Activated T-cell treated with anti-CD3 and anti-CD28 coated beads, Interleukin-2, amount 50 U/mL, for 1 hour (primary cell): Measurements from ENCODE around the gene MAP6.
"Not testable (repeated sequence)": the region's sequence is repeated elsewhere in the genome, so short reads cannot be mapped to it uniquely, and the experiment has no call there.

Source experiments
- DNase-seq: peaks from one replicate; pipeline ENCODE4 v3.0.0-alpha.2; 2020

MAP6 gene

GRCh38 chr11:75589933-75590332, 78.9 kb downstream of the MAP6 start:
- DNase-seq: no peak

- DNase-seq: no peak
These were observed 79.8 kb downstream of the MAP6 start for GRCh38 chr11:75589051-75589450.

GRCh38 chr11:75588051-75588481, 80.8 kb downstream of the MAP6 start:
- DNase-seq: no peak

GRCh38 chr11:75586395-75586794, 82.4 kb downstream of the MAP6 start:
- no peak for DNase-seq

DNA sequence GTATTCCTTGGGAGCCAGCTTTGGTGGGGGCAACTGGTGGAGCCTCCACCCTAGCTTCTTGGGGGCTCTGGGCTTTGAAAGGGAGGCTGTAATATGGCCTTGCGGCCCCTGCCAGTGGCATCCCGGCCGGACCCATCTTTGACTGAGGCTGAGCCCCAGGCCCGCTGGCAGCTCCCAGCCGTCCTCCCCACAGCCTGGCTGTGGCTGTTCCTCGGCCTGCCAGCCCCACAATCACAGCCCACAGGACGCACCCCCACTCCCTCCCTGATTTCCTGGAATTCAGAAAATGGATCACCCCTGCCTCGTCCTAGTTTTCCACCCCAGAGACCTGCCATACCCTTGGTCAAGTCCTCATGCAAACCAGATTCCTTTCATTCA, 83.6 kb downstream of the MAP6 start:
- DNase-seq: no peak

DNA sequence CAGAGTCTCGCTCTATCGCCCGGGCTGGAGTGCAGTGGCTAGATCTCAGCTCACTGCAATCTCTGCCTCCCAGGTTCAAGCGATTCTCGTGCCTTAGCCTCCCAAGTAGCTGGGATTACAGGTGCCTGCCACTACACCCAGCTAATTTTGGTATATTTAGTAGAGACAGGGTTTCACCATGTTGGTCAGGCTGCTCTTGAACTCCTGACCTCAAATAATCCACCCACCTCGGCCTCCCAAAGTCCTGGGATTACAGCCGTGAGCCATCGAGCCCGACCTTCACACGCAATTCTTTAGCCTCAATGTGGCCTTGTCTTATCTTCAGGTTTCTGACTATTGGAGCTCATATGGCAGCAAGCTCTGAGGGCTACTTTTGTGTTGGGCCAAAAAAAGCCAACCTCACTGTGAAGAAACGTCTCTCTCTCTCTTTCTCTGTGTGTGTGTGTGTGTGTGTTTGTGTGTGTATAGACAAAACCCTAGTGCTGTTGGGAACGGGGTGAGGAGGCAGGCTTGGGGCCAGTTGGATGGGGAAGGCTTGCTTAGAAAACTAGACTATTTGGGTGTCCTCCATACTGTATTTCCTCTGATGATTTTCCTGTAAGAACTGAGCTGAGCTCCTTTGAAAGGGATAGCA, 84.1 kb downstream of the MAP6 start:
- not testable (repeated sequence) for DNase-seq

- DNase-seq: no peak
These were observed 84.8 kb downstream of the MAP6 start for GRCh38 chr11:75583718-75584658.

DNA sequence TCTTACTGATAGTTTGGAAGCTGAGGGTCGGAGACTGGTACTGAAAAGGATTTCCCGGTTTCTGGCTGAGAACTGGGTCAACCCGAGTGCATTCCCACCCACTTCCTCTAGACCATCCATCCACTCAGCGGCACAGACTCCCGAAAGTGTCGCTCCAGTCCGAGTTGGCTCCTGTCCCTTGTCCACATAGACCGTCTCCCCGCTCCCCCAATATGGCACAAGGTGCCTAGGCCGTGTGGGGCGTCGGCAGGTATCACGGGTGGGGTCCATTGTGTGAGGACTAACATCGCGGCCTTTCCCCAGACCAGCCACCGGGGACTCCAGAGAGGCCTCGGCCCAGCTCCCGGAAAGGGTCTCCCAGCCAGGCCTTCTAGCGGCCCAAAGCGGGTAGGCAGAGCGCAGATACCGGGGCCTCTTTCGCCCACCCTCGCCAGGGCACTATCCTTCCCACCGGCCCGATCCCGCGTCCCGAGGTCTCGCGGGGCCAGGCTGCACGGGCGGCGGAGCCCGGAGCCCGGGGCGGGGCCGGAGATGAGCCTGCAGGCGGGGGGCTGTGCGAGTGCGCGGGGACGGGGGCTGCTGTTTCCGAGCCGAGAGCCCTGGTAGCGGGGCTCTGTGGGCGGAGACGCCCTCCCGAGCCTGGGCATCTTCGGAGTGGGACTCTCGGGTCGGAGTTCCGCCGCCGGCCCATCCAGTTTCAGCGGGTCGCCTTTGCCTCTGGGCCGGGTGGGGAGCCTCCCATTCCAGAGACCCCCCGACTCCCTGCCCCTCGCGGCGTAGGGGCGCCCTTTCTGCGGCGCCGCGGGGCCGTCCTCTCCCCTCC, 85.7 kb downstream of the MAP6 start:
- peak; percentile 67 for DNase-seq

- no peak for DNase-seq
These were observed 86.3 kb downstream of the MAP6 start for GRCh38 chr11:75582506-75582894.

DNA sequence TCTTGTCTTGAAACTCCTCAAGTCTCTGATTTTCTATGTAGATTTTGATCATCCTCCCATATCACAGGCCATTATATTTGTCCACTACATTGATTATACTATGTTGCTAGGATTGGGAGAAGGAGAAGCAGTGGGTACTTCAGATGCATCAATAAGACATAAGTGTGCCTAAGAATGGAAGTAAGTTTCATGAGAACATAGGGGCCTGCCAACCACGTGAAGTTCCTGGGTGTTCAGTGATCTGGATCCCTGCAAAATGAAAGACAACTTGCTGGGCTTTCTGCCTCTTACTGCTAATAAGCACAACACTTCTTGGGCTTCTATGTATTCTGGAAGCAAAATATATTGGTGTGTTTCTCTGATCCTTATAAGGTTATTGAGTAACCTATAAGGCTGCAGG, 89.0 kb downstream of the MAP6 start:
- DNase-seq: no peak

DNA sequence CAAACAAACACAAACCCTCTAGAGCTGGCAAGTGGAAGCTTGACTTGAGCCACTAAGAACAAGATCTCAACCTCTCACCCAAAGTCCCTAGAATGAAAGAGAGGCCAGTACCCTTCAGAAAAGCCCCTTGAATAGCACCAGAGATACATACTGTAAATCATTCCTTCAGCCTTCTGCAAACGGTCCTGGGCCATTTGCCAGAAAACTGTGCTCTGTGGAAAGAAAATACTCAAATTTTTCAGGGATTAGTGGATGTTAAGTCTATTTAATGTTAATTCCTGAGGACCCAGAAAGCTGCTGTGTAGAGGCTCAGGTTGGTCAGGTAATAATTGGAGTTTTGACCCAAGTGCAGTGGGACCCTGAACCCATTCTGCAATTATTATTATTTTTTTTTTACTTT, 89.9 kb downstream of the MAP6 start:
- no peak for DNase-seq

DNA sequence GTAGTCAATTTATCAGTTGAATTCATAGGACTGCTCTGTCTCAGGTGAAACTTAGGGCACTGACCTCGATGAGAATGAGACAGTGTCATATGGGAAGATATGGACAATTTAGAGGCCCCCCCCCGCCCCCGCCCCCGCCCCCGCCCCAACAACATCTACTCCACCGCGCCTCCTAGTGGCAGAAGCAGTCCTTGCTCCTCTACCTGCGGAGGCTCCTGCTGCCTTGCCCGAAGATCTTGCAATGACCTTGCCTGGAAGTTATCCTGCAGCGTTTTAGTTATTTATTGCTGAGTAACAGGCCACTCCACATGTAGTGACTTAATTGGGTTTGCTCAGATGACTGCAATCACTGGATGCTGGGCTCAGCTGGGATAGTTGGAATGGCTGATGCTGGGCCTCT, 91.6 kb downstream of the MAP6 start:
- peak; percentile 70 for DNase-seq

DNA sequence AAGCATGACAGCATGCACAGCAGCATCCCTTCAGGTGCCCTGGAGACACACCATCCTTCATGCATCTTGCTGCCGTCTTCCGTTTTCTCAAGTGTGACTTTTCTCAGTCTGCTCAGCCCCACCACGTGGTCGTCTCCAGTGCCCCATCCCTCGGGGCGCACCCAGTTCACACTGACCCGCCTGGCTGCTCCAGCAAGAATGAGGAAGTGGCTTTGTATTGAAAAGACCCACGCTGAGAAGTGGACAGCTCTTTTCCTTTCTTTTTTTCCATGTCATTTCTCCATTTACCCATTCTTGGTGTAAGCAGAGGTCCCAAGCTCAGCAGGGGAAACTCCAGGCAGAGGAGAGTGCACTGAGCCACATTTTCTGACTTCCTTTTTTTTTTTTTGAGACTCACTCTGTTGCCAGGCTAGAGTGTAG, 92.3 kb downstream of the MAP6 start:
- DNase-seq: no peak

DNA sequence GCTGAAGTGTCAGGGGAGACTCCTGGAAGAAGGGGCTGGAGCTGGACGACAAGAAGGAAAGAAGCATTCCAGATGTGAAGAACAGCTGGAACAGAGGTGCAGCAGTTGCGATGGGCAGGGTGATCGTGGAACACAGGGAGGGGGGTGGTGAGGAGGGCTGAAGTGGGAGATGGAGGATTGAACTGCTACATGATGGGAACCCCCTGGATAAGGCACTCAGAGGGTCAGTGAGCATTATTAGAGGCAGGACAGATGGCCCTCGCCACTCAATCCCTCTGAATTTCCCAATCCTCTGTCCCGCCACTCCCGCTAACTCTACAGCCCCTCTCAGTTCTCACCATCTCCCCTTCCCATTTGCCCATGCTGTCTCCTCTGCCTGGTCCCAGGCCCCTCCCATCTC, 92.8 kb downstream of the MAP6 start:
- DNase-seq: no peak

GRCh38 chr11:75574698-75575602, 93.9 kb downstream of the MAP6 start:
- DNase-seq: no peak

DNA sequence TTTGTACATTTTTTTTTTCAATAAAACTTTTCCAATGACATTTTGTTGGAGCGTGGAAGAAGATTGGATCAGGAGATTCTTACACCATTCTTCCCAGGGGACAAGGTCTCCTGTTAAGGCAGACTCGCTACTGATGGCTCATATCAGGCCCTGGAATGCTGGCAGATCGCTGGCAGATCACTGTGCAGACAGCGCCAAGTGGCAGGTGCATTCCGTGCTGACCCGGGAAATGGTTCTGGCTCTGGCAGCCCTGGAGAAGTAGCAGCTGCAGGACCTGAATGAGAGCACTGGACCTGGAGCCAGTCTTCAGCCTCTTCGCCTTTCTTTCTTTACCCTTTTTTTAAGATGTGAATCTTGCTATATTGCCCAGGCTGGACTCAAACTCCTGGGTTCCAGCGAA, 96.1 kb downstream of the MAP6 start:
- DNase-seq: no peak

DNA sequence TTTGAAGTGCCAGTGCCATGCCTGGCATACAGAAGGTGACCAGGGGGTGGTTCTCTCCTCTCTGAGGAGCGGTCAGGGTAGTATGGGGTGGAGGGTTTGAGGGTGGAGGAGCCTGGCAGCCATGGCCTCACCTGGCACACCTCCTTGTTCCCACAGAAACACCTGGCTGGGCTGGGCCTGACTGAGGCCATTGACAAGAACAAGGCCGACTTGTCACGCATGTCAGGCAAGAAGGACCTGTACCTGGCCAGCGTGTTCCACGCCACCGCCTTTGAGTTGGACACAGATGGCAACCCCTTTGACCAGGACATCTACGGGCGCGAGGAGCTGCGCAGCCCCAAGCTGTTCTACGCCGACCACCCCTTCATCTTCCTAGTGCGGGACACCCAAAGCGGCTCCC, 97.2 kb downstream of the MAP6 start:
- DNase-seq: no peak

- DNase-seq: no peak
These were observed 98.2 kb downstream of the MAP6 start for GRCh38 chr11:75570559-75571139.

DNA sequence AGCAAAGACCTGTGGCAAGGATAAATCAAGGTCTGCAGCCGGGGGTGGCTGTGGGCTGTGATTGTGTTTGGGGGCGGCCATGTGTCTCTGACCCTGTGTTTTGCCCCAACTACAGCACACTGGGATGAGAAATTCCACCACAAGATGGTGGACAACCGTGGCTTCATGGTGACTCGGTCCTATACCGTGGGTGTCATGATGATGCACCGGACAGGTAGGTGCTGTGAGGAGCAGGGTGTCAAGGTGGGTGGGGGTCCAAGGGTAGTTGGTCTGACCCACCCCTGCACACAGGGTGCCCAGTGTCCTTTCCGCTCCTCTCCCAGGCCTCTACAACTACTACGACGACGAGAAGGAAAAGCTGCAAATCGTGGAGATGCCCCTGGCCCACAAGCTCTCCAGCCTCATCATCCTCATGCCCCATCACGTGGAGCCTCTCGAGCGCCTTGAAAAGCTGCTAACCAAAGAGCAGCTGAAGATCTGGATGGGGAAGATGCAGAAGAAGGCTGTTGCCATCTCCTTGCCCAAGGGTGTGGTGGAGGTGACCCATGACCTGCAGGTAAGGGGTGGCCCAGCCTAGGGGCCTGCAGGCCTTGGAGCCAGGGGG, 100.1 kb downstream of the MAP6 start:
- no peak for DNase-seq

GRCh38 chr11:75567971-75568370, 100.9 kb downstream of the MAP6 start:
- DNase-seq: no peak

GRCh38 chr11:75566763-75567279, 102.0 kb downstream of the MAP6 start:
- DNase-seq: no peak
